Renal cortical epithelial cell (primary cell): ENCODE data around the gene IQUB. TPM values are rescaled to one million over a fixed set of nuclear protein-coding genes. Genes with fewer than 3 reads are reported as not detected.
A peak's percentile ranks its signal among the peaks of the same experiment; 100 is the strongest.
"Not testable (repeated sequence)": the region's sequence is repeated elsewhere in the genome, so short reads cannot be mapped to it uniquely, and the experiment has no call there.

ENCODE experiments used
- DNase-seq: peaks from one replicate; pipeline ENCODE4 v3.0.0-alpha.2; 2011; ENCODE audit warnings: low read depth
- total RNA-seq: library from RNA; depleted of rRNA; stranded (reverse); fragments of >200 nt; gene quantifications from 2 replicates; pipeline ENCODE4 v1.2.3, GENCODE V29; 2014

The IQUB gene
- total RNA-seq, 1 donor from 2014 or later = 5.5 TPM

DNA sequence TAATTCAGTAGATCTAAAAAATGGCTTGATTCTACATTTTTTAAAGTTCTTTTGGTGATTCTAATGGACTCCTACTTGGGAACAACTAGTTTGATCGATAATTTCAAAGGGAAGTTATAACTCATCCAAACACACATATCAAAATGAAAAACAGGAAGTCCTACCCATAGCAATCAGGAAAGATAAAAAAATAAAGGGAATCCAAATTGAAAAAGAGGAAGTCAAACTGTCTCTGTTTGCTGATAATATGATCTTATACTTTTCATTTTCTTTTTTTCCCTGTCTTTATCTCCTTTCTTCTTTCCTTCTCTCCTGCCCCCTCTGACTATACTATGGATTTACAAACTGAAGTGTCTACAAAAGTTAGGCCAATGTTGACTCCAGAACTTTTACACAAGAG, 118.8 kb downstream of the IQUB start:
- no peak for DNase-seq

DNA sequence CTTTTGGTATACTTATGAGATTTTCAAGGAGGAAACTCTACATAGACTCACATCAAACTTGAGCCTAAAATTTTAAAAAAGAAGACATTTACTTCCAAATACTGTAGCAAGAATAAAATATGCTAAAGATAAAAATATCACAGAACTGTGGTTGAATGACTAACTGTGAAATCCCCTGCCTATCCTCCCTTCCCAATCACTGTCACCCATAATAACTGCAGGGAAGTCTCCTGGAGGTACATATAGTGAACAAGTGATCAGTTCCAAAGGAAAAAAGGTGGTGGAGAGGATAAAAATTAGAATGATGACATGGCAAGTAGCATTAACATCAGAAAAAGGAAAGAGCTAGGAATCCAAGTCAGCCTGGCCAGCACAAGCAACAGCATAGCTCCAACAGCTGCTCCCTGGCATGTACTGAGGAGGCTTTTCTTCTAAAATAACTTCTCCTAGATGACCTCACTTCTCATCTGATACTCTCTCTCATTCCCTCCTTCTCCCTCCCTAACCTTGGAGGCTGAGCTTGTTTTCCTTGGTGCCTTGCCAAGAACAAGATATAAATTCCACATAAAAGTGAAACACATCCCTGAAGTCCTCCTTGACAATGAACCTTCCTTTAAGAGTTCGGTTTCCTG, 124.0 kb downstream of the IQUB start:
- DNase-seq = peak; percentile 82

DNA sequence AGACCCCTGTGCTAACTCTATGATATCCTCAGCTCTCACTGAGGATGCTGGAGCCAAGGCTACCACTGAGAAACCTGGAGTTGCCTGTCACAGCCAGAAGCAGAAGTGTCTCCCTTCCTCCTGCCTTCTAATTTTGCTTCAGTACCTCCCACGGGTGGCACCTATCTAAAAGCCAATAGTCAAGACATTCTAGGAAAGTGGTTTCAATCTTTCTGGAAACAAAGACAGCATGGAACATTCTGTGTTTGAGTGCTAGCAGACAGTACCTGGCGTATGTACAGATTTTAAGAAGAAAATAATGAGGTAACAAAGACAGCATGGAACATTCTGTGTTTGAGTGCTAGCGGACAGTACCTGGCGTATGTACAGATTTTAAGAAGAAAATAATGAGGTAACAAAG, 126.4 kb downstream of the IQUB start:
- DNase-seq = not testable (repeated sequence)

Other genes with a start within 250 kb of the IQUB start
- gene NDUFA5, start 23.2 kb upstream of the IQUB start, total RNA-seq = 38.9 and 58.4 TPM in 2 replicates
- not detected in 2 replicates for gene ASB15, start 67.2 kb upstream of the IQUB start, total RNA-seq
- gene LMOD2, start 121.3 kb upstream of the IQUB start, total RNA-seq = not detected in 2 replicates
- gene WASL, start 214.4 kb upstream of the IQUB start, total RNA-seq = 14.9 and 32.5 TPM in 2 replicates